K562 (cell line): ENCODE measurements around the gene CACNA1I. TPM values are rescaled to one million over a fixed set of nuclear protein-coding genes. Genes with fewer than 3 reads are reported as not detected.

Experiments used
- ATAC-seq: fragments of 200-7000 bp; cut with Tn5 transposase; 3 replicates; pipeline ENCODE4 v1.9.1; 2020; ENCODE audit warnings: moderate library complexity
- BruUV-seq: library from RNA; stranded (reverse); fragments of 400-500 nt; replicated peaks from 2 replicates; lab custom pipeline; 2021; lab: Mats Ljungman, UMichigan
- CTCF ChIA-PET: fragments of 300-600 bp; formaldehyde crosslinking; extraction: SDS; loops from one replicate; lab custom pipeline; 2021; ENCODE audit warnings: low intra/inter-chr PET ratio; lab: Yijun Ruan, JAX
- POLR2A ChIA-PET: fragments of 300-600, 350-650 bp; sonication (Branson Sonifier 250); formaldehyde crosslinking; extraction: SDS; loops from one replicate; lab custom pipeline; 2021; ENCODE audit warnings: antibody characterized with exemption, inconsistent platforms; lab: Yijun Ruan, JAX
- DNase-seq, 4 experiments: peaks; one replicate each; pipeline versions ENCODE4 v3.0.0 to v3.0.0-alpha.2; 2011 to 2018; ENCODE audit warnings: low spot score in 3 of 4, mixed read lengths in 3 of 4; ENCODE audit errors: extremely low read depth in 1 of 4
- FAIRE-seq: peaks from 2 replicates; lab custom pipeline; 2011; peaks lifted over from hg19 to GRCh38; lab: Jason Lieb, UNC
- H2AFZ ChIP-seq: 2 replicates; pipeline ENCODE4 v1.6.0; 2011; ENCODE audit warnings: low read depth, low read length, control low read depth, inconsistent platforms
- H3K27ac ChIP-seq: fragments of 200-600 bp; 3 replicates; pipeline ENCODE4 v1.8.0; 2011; ENCODE audit warnings: low read depth, mild to moderate bottlenecking, control low read depth, inconsistent platforms, low read length, moderate library complexity, mixed read lengths; ENCODE audit errors: extremely low read depth
- H3K27me3 ChIP-seq, 2 experiments: fragments of 300-600 bp in 1 of 2; 2 replicates in 1 of 2; 3 replicates in 1 of 2; pipeline versions ENCODE4 v1.6.0 to v1.8.0; 2011; ENCODE audit warnings: inconsistent platforms in 2 of 2, low read length in 2 of 2, mild to moderate bottlenecking in 1 of 2, mixed read lengths in 1 of 2, moderate library complexity in 1 of 2; ENCODE audit not compliant: control insufficient read depth in 2 of 2, insufficient read depth in 2 of 2
- H3K36me3 ChIP-seq: fragments of 300-600 bp; 3 replicates; pipeline ENCODE4 v1.8.0; 2011; ENCODE audit warnings: mild to moderate bottlenecking, low read length, inconsistent platforms; ENCODE audit not compliant: control insufficient read depth, insufficient read depth
- H3K4me1 ChIP-seq, 2 experiments: fragments of 200-600 bp in 1 of 2; replicated peaks in 1 of 2; 2 replicates in 1 of 2; 3 replicates in 1 of 2; pipeline versions ENCODE4 v1.5.1 to v1.8.0; 2011; ENCODE audit warnings: inconsistent platforms in 2 of 2, low read length in 2 of 2, mild to moderate bottlenecking in 1 of 2, mixed read lengths in 1 of 2, moderate library complexity in 1 of 2; ENCODE audit not compliant: control insufficient read depth in 2 of 2, insufficient read depth in 2 of 2
- H3K4me2 ChIP-seq: 2 replicates; pipeline ENCODE4 v1.6.1; 2011; ENCODE audit warnings: low read length, control low read depth, inconsistent platforms, mixed read lengths; ENCODE audit not compliant: insufficient read depth
- H3K4me3 ChIP-seq: fragments of 200-600 bp; sonication (generic), shearing (Covaris generic); 2 replicates; pipeline ENCODE4 v1.5.1; 2016; ENCODE audit warnings: control low read depth, inconsistent platforms
- H3K79me2 ChIP-seq: fragments of 200-600 bp; 3 replicates; pipeline ENCODE4 v1.8.0; 2011; ENCODE audit warnings: low read length, inconsistent platforms; ENCODE audit not compliant: control insufficient read depth, insufficient read depth
- H3K9ac ChIP-seq, 2 experiments: 2 replicates each; pipeline versions ENCODE4 v1.6.0 to v1.6.1; 2011; ENCODE audit warnings: low read depth in 2 of 2, low read length in 2 of 2, control low read depth in 1 of 2, inconsistent platforms in 1 of 2, mild to moderate bottlenecking in 1 of 2, mixed read lengths in 1 of 2; ENCODE audit not compliant: insufficient read depth in 1 of 2
- H3K9me1 ChIP-seq: one replicate; pipeline ENCODE4 v1.6.0; 2011; ENCODE audit warnings: inconsistent platforms, mild to moderate bottlenecking, low read length, moderate library complexity; ENCODE audit not compliant: control insufficient read depth, insufficient read depth
- H3K9me3 ChIP-seq: replicated peaks from 2 replicates; pipeline ENCODE4 v1.5.1; 2011; ENCODE audit warnings: low read depth, low read length, inconsistent platforms; ENCODE audit not compliant: control insufficient read depth, insufficient read depth
- H4K20me1 ChIP-seq: replicated peaks from 2 replicates; pipeline ENCODE4 v1.6.1; 2011; ENCODE audit warnings: low read length, inconsistent platforms, mixed read lengths; ENCODE audit not compliant: control insufficient read depth, insufficient read depth
- BCOR ChIP-seq: fragments of 450-650 bp; IDR thresholded peaks from 2 replicates; pipeline ENCODE4 v1.6.1; 2016
- CBX2 ChIP-seq: fragments of 200-600 bp; sonication (generic); IDR thresholded peaks from one replicate; pipeline ENCODE4 v1.6.1; 2012; ENCODE audit warnings: mild to moderate bottlenecking, low read length, inconsistent platforms; ENCODE audit not compliant: insufficient read depth, poor library complexity, severe bottlenecking
- DACH1 ChIP-seq: fragments of 450-650 bp; IDR thresholded peaks from 2 replicates; pipeline ENCODE4 v1.6.1; 2018; ENCODE audit not compliant: partially characterized antibody
- KAT7 ChIP-seq: sonication (generic); formaldehyde crosslinking; IDR thresholded peaks from 2 replicates; pipeline ENCODE4 v1.8.0; 2022; ENCODE audit warnings: missing genetic modification reagents, mild to moderate bottlenecking, borderline replicate concordance
- RBM25 ChIP-seq: fragments of 200-400 bp; formaldehyde crosslinking; IDR thresholded peaks from 2 replicates; pipeline ENCODE4 v1.6.1; 2018; ENCODE audit warnings: low read length, low read depth, moderate library complexity; ENCODE audit not compliant: severe bottlenecking
- RFX1 ChIP-seq: fragments of 450-650 bp; IDR thresholded peaks from 2 replicates; pipeline ENCODE4 v1.6.1; 2016; ENCODE audit warnings: mild to moderate bottlenecking, moderate library complexity
- SMARCA5 ChIP-seq: fragments of 450-650 bp; IDR thresholded peaks from 2 replicates; pipeline ENCODE4 v1.6.1; 2016
- ZFP36 ChIP-seq: fragments of 150-350 bp; IDR thresholded peaks from 2 replicates; pipeline ENCODE4 v1.6.1; 2018; ENCODE audit warnings: low read length, low read depth; ENCODE audit not compliant: partially characterized antibody
- WGBS: fragments of 100-300 bp; shearing (Covaris generic); methylation state at CpG from one replicate; pipeline ENCODE4 v1.1.6; 2016; ENCODE audit warnings: low coverage, mixed read lengths; ENCODE audit not compliant: insufficient coverage; ENCODE audit errors: missing lambda C conversion rate; 5-methylcytosine and 5-hydroxymethylcytosine counted together
- in situ Hi-C: fragments of 300-500 bp; cut with MboI; formaldehyde crosslinking; loops from 4 replicates; pipeline ENCODE4 v1.15.0; 2018; ENCODE audit warnings: inconsistent platforms, mixed read lengths
- intact Hi-C: fragments of 100-400 bp; cut with micrococcal nuclease; formaldehyde crosslinking; loops from 2 replicates; pipeline ENCODE4 v1.14.2; 2022
- polyA plus RNA-seq, 8 experiments: library from polyadenylated mRNA; depleted of rRNA in 4 of 8; stranded (reverse) in 5 of 8; unstranded in 3 of 8; fragments of >200 nt; fragmentation: Nextera tagmentation in 2 of 8; fragmentation: Illumina TruSeq in 1 of 8; extraction: Ambion mirVana in 2 of 8; extraction: Trizol in 1 of 8; gene quantifications; 2 replicates each; pipeline versions ENCODE4 v1.2.1 to v1.2.3, GENCODE V29; 2011 to 2014; ENCODE audit warnings: inconsistent platforms in 1 of 8, missing spikeins in 1 of 8
- total RNA-seq, 7 experiments: library from RNA; depleted of rRNA in 6 of 7; stranded (reverse); fragments of >200 nt in 6 of 7; fragmentation: Illumina TruSeq in 2 of 7; extraction: Trizol in 2 of 7; gene quantifications; 2 replicates each; pipeline versions ENCODE4 v1.2.1 to v1.2.3, GENCODE V29; 2011 to 2021; ENCODE audit warnings: low replicate concordance in 1 of 7
- TF ChIP-seq, protein P1 (sequence below): fragments of 450-650 bp; formaldehyde crosslinking; IDR thresholded peaks from 2 replicates; pipeline ENCODE4 v1.4.0; 2022; ENCODE audit warnings: mild to moderate bottlenecking, moderate library complexity

Gene CACNA1I
- total and polyA plus RNA-seq, 9 of the 15 experiments (the other 6 are each of a cell fraction or from before 2014, with no cell fraction given), result 0.01 to 0.79 (median 0.32) TPM; not detected in 1

DNA sequence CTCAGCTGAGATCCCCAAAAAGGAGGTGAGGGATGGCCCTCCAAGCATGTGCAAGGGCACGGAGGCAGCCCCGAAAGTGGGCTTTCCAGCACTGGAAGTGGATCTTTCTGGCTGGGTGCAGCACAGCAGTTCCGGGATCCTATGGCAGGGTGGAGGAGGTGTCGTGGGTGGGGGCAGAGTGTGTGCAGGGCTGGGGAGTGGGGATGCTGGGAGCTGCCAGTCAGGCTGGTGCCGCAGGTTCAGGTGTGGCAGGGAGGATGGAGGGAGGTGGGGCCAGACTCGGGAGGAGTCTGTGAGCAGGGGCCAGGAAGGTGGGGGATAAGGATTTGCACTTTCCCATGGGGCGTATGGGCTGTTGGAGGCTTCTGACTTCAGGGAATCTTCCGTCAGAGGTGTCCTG is 60.2 kb downstream of the CACNA1I start (continued):
- no peak for TF ChIP-seq KAT7 (CRISPR knock-in tag)
- TF ChIP-seq, all 486 proteins: peak for 0

DNA sequence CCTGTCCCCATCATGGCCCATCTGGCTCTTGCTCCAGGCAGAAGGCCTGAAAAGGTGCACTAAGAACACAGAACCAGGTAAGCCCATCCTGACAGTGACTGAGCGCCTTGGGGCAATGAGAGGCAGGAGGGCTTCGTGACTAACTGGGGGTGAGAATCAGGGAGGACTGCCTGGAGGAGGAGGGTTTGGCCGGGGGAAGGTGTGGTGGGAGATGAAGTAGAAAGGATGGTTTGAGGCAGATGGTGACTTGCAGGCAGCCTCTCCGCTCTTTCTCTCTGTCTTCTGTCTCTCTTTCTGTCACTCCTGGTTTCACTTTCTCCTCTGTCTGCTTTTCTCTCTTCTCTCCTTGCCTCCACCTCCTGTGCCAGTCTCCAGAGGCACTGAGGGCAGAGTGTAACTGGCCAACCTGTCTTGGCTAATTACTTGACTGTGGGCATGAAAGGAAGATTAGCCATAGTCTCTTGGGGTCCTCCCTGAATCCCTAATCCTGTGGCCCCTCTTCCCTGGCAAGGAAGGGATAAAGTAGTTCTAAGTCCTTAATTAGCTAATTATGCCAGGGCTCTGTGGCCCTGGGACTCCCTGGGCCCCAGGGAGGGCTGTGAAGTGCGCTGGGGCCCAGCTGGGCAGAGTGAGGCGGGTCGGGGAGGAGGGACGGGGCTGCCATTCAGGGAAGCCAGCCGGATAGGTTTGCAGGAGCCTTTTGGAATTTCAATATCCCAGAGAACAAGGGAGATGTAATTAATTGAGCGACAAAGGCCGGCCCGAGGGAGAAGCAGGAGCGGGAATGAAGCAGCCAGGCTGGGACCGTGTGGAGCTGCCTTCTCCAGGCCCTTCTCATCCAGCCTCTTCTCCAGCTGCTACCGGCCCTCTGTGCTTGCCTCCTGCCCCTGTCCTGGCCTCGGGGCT is 61.1 kb downstream of the CACNA1I start:
- Histone ChIP-seq H3K9me1 (no peaks in the 10 kb centered on the region), H3K9ac (no peak overlapping the region; a peak in 1 of 4 replicates), H3K4me1 (peaks cover 14 to 51% of the 10 kb centered on the region in 2 experiments; a peak in 4 of 5 replicates), H3K79me2 (no peaks in the 10 kb centered on the region), H3K27me3 (no peaks in the 10 kb centered on the region), H3K36me3 (no peaks in the 10 kb centered on the region), H3K4me2 (no peak overlapping the region), H3K4me3 (no peak overlapping the region), H3K27ac (no peak overlapping the region), H4K20me1 (no peaks in the 10 kb centered on the region), H2AFZ (no peak overlapping the region), H3K9me3 (no peaks in the 10 kb centered on the region)
- ChIA-PET POLR2A (interaction anchor here (0.7 kb wide), 1 partner anchor 344 kb away, joined by 3 read pairs; no protein-coding TSS in a partner anchor), CTCF (no interaction called here)
- no TSS peak for BruUV-seq
- ATAC-seq (no peak), DNase-seq (no peak), FAIRE-seq (no peak)
- intact Hi-C loops, result no loop called here
- 0 out of 2 replicates have a peak, but pooled peaks have one; percentile 51 for TF ChIP-seq SMARCA5
- TF ChIP-seq ZFP36, result peak; percentile 97
- TF ChIP-seq RBM25, result peak; percentile 88
- TF ChIP-seq CBX2, result no peak
- peak; percentile 48; the same call in 1 of the 2 replicates for TF ChIP-seq BCOR
- TF ChIP-seq, protein P1, sequence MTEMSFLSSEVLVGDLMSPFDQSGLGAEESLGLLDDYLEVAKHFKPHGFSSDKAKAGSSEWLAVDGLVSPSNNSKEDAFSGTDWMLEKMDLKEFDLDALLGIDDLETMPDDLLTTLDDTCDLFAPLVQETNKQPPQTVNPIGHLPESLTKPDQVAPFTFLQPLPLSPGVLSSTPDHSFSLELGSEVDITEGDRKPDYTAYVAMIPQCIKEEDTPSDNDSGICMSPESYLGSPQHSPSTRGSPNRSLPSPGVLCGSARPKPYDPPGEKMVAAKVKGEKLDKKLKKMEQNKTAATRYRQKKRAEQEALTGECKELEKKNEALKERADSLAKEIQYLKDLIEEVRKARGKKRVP (CRISPR knock-in tag), result no peak
- TF ChIP-seq RFX1, result no peak
- no peak for TF ChIP-seq DACH1
- 51% methylated on average over 8 of the region's 16 CpGs for WGBS
- in situ Hi-C loops, result no loop called here
